Effector memory CD4-positive, alpha-beta T cell (primary cell): Measurements from ENCODE around the gene KIAA0408.

Experiments used
- DNase-seq, 3 donors: peaks; one replicate each; pipeline ENCODE4 v3.0.0-alpha.2; 2020
- H3K27ac ChIP-seq: 2 replicates; pipeline ENCODE4 v1.7.0; 2013; ENCODE audit warnings: mild to moderate bottlenecking, low read length, moderate library complexity; ENCODE audit not compliant: insufficient read depth, poor library complexity, severe bottlenecking
- H3K27me3 ChIP-seq: replicated peaks from 2 replicates; pipeline ENCODE4 v1.7.0; 2013; ENCODE audit warnings: mild to moderate bottlenecking, low read length; ENCODE audit not compliant: insufficient read depth, control insufficient read depth, poor library complexity, severe bottlenecking
- H3K36me3 ChIP-seq: 2 replicates; pipeline ENCODE4 v1.7.0; 2013; ENCODE audit warnings: mild to moderate bottlenecking, low read length, moderate library complexity; ENCODE audit not compliant: control insufficient read depth, insufficient read depth
- H3K4me1 ChIP-seq: 2 replicates; pipeline ENCODE4 v1.7.0; 2013; ENCODE audit warnings: low read length, mild to moderate bottlenecking; ENCODE audit not compliant: control insufficient read depth, insufficient read depth, poor library complexity, severe bottlenecking
- H3K4me3 ChIP-seq: 2 replicates; pipeline ENCODE4 v1.7.0; 2013; ENCODE audit warnings: low read length, low read depth, mild to moderate bottlenecking; ENCODE audit not compliant: insufficient read depth, poor library complexity, severe bottlenecking
- H3K9me3 ChIP-seq: 2 replicates; pipeline ENCODE4 v1.7.0; 2013; ENCODE audit warnings: mild to moderate bottlenecking, low read length, moderate library complexity; ENCODE audit not compliant: control insufficient read depth

Gene KIAA0408

DNA sequence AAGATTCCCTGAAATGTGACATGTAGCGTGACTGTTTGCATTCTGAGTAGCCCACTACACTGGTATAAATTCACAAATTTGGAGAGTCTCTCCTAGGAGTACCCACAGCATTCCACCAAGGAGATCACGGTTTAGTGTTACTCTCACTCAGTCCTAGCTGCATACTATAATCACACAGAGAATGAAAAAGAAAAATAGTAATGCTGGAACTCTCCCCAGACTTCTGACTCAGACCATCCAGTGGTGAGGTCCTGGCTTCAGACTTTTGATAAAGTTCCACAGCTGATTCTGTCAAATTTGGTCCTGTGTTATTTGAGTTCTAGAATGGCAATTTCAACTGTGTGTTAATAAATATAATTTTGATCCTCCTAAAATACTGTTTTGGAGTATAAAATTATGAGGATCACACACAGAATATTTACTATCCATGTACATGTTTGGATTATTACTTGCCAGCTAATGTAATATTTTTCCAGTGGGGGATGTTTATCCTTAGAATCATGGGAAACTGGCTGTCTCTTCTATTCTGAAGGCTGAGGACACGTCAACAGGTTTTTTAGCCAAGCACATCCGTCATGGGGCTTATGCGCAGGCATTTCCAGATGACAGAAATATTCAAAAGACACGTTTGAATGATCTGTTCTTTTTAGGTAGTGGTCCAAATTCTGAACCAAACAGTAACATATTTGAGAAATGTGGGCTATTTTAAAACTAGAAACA lies 5.1 kb upstream of the KIAA0408 start:
- Histone ChIP-seq H3K9me3 (no peaks in the 10 kb centered on the region), H3K4me1 (no peaks in the 10 kb centered on the region), H3K27me3 (no peaks in the 10 kb centered on the region), H3K36me3 (no peaks in the 10 kb centered on the region), H3K27ac (no peak overlapping the region), H3K4me3 (no peak overlapping the region)
- DNase-seq, result no peak

DNA sequence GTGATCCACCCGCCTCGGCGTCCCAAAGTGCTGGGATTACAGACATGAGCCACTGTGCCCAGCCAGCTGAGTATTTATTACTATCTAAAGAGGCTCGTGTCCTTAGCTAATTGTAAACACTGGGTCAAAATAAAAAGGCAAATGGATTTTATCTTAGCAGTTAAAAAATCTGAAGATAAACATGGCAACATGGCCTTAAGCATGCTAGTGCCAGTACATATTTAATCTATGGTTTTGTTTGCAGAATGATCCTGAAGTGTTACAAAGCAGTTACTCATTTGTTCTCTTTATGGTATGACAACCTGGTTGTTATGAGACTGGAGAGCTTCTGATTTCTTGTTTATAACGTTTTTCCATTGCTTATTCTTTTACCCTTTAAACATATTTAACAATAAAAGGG lies 3.9 kb upstream of the KIAA0408 start:
- Histone ChIP-seq H3K36me3 (no peaks in the 10 kb centered on the region), H3K9me3 (no peaks in the 10 kb centered on the region), H3K27me3 (no peaks in the 10 kb centered on the region), H3K27ac (no peak overlapping the region), H3K4me3 (no peak overlapping the region), H3K4me1 (no peaks in the 10 kb centered on the region)
- DNase-seq, result no peak

DNA sequence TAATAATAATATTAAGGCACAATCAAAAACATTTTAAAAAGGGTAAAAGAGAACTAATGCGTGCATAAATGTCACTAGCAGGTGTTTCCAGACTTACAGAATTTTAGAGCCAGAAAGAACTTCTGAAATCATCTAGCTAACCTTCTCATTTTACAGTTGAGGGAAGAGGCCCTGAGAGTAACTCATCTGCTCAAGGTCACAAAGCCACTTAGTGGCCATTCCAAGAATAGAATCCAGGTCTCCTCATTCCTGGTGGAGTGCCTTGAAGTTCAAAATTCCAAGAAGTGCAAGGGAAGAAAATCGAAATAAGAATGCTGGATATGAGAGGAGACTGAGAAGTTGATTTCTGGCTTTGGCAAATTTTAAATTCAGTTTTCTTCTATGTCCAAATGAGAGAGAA lies 3.2 kb upstream of the KIAA0408 start:
- Histone ChIP-seq H3K9me3 (no peaks in the 10 kb centered on the region), H3K36me3 (no peaks in the 10 kb centered on the region), H3K27ac (no peak overlapping the region), H3K4me3 (no peak overlapping the region), H3K4me1 (no peaks in the 10 kb centered on the region), H3K27me3 (no peaks in the 10 kb centered on the region)
- no peak for DNase-seq

DNA sequence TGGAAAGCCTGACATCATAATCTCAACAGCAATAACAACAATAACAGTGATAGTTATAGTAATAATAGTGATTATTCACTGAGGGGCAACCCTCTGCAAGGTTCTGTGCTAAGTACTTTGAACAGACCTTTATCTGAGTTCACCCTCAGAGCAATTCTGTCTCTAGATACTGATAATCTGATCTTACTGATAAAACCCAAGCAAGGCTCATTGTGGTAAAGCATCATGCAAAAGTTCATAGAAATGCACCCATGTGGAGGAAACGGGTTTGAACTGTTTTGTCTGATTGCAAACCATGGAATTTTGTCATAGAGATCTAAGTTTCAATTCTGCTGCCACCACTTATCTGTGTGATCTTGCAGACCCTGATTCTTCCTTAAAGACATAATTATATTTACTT lies 1.3 kb upstream of the KIAA0408 start:
- Histone ChIP-seq H3K27ac (no peak overlapping the region), H3K36me3 (no peaks in the 10 kb centered on the region), H3K27me3 (no peaks in the 10 kb centered on the region), H3K4me3 (no peak overlapping the region), H3K4me1 (no peaks in the 10 kb centered on the region), H3K9me3 (no peaks in the 10 kb centered on the region)
- DNase-seq, result no peak

DNA sequence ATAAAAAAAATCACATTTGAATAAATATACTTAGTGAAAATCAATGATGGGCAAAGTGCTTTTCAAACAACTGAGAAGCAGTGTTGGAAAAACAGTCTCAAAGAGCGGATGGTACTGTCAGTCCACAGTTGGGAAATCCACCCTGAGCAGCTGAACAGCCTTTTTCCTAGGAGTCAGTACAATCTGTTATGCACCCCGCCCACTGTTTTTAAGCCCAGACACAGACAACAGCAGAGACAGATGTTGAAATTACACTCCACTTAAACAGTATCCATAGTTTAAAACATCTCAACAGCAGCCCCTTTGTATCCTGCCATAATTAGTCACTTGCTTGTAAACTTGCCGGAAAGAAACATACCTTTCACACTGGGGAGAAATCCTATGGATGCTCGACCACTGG lies 372 bp downstream of the KIAA0408 start:
- Histone ChIP-seq H3K36me3 (no peaks in the 10 kb centered on the region), H3K27ac (no peak overlapping the region), H3K4me3 (no peak overlapping the region), H3K27me3 (no peaks in the 10 kb centered on the region), H3K9me3 (no peaks in the 10 kb centered on the region), H3K4me1 (no peaks in the 10 kb centered on the region)
- no peak for DNase-seq

DNA sequence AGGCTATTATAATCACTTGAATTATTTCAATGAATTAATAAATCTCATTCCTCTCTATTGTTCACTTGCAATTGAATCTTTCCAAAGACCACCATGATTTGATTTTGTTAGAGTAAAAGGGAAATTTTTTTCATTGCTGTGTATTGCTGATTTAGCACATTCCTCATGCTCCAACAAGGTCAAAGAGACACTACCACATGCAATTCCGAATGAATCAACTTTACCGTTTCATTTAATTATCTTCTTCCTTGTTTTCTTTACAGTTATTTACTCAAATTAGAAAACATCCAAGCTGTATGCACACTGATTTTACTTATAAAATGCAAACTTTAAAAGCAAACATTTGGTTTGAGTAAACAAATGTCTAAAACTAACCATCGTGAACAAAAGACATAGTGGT lies 967 bp downstream of the KIAA0408 start:
- Histone ChIP-seq H3K9me3 (no peaks in the 10 kb centered on the region), H3K4me3 (no peak overlapping the region), H3K27ac (no peak overlapping the region), H3K27me3 (no peaks in the 10 kb centered on the region), H3K4me1 (no peaks in the 10 kb centered on the region), H3K36me3 (no peaks in the 10 kb centered on the region)
- no peak for DNase-seq

DNA sequence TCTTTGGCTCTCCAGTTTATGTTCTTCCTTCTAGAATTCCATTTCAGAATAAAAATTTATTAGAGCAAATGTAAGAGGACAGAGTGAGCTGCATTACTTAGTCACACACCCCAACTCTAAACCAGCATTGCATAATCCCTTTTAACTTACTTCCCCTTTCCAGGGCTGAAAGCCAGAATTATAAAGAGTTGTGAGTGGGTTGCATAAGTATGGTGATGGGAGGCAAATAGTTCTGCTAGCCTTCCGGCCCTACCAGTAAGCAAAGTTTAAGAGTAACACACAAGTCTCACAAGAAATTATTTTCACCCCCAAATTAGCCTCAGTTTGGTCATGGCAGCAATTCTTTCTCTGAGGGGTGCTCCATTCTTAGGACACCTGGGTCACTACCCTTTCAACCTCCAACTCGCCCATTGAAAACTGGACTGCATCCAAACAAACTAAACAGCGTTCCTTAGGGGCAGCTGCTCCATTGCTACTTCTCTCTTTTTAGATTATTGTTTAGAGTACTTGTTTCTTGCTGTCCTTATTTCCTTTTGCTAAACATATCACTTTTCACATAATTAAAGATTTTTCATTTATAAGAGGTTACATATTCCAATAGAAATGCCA lies 1.6 kb downstream of the KIAA0408 start:
- no peaks in the 10 kb centered on the region for H3K27me3 ChIP-seq
- no peak overlapping the region for H3K27ac ChIP-seq
- H3K36me3 ChIP-seq, result no peaks in the 10 kb centered on the region
- no peaks in the 10 kb centered on the region for H3K4me1 ChIP-seq
- no peaks in the 10 kb centered on the region for H3K9me3 ChIP-seq
- H3K4me3 ChIP-seq, result no peak overlapping the region
- DNase-seq, result no peak

DNA sequence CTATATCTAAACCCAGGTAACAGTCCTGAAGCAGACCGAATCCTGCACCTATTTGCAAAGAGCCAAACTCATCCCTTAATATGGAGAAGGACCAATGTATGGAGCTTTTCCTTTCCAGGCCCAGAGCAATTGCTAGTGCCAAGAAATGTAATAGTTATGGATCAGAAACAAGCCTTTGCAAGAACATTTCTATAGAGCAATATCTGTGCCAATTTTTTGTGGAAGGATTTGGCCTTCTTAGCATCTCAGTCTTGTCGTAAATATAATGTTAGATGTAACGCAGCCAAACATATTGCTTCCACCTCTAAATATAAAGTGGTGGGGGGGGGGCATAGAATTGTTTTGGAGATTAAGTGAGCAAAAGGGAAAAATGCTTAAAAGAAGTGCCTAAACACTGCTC lies 2.7 kb downstream of the KIAA0408 start:
- Histone ChIP-seq H3K27ac (no peak overlapping the region), H3K27me3 (no peaks in the 10 kb centered on the region), H3K36me3 (no peaks in the 10 kb centered on the region), H3K4me3 (no peak overlapping the region), H3K4me1 (no peaks in the 10 kb centered on the region), H3K9me3 (no peaks in the 10 kb centered on the region)
- DNase-seq, result no peak

DNA sequence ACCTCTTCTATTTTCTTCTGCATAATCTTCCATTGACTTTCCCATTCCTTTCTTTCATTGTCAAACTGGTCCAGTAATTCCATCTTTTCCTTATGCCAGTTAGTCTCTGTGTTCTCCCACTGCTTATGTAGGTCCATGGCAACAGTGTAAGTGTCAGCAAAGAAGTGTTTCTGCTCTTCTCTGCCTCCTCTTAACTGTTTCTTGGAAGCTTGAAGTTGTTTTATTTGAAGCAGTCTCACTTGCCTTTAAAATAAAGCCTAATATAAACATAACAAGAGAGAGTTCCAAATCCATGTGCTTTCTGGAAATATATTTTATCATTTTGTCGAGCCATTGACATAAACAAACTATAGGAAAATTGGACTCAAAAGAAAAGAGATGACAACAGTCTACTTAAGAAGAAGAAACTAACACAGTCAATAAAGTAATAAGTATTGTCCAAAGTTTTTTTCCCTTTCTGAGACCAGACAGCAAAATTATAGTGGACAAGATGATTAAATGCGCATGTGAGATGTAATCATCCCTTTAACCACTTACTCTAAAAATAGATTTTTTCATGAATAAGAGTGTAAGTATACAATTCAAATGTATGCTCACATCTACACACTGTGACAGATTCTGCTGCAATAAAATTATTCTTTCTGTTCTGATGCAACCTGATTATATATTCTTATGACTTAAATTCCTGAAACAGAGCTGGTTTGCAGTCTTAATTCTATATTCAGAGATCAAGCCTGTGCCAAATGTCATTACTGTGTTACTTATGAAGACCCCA lies 5.2 kb downstream of the KIAA0408 start:
- no peak overlapping the region for H3K4me3 ChIP-seq
- no peaks in the 10 kb centered on the region for H3K9me3 ChIP-seq
- H3K36me3 ChIP-seq, result peaks cover 4% of the 10 kb centered on the region
- no peaks in the 10 kb centered on the region for H3K4me1 ChIP-seq
- DNase-seq, result no peak
- no peaks in the 10 kb centered on the region for H3K27me3 ChIP-seq
- H3K27ac ChIP-seq, result no peak overlapping the region

DNA sequence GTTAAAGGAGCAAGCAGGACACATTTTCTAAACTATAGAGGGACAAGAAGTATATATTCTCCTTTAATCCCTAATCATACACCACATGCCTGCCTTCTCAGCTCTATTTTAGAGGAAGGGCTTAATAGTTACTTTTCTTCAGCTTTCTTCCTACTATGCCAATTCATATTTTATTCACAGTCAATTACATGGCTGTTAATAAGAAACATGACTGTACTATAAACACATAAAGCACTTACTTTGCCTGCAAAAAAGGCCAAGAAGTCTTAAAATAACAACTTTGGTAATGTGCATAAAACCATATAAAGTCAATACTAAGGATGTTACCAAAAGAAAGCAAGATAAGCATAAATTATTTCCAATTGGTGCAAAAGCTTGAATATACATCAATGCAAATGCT lies 6.4 kb downstream of the KIAA0408 start:
- peaks cover 4% of the 10 kb centered on the region for H3K36me3 ChIP-seq
- DNase-seq, result no peak

More for the DNA sequence above, 6.4 kb downstream of the KIAA0408 start:
- Histone ChIP-seq H3K4me3 (no peak overlapping the region), H3K27ac (no peak overlapping the region), H3K4me1 (no peaks in the 10 kb centered on the region), H3K27me3 (no peaks in the 10 kb centered on the region), H3K9me3 (no peaks in the 10 kb centered on the region)
